Body of pancreas (tissue), 4 donors: ENCODE results near the gene OGG1.

Experiments
- POLR2A ChIP-seq, 3 donors: fragments of 450-650 bp; IDR thresholded peaks; one replicate each; pipeline ENCODE4 v1.6.1; 2016; ENCODE audit warnings: antibody characterized with exemption in 3 of 3, mild to moderate bottlenecking in 2 of 3
- TF ChIP-seq, protein P1 (sequence below), 7 experiments: fragments of 450-650 bp in 4 of 7; fragments of 200-600 bp in 3 of 7; sonication (generic) in 3 of 7; IDR thresholded peaks; one replicate each; pipeline ENCODE4 v1.5.1; 2016 to 2019; ENCODE audit warnings: antibody characterized with exemption in 7 of 7

DNA sequence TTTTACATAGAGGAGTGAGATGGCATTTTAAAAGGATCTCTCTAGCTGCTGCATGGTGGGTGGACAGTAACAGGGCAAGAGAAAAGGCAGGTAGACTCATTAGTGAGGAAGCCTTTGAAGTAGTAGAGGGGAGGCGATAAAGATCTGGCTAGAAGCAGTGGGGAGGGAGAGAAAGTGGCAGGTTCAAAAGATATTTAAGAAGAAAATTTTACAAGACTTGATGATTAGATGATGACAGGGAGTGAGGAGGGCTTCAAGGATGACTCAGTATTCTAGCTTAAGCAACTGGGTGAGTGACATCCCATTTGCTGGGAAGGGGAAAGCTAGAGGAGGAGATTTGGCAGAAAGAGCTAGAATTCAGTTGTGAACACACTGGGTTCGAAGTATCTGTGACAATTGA is 22.0 kb upstream of the OGG1 start:
- no peak for TF ChIP-seq POLR2A (IDR thresholded peaks at IDR 0.05)
- TF ChIP-seq, protein P1, sequence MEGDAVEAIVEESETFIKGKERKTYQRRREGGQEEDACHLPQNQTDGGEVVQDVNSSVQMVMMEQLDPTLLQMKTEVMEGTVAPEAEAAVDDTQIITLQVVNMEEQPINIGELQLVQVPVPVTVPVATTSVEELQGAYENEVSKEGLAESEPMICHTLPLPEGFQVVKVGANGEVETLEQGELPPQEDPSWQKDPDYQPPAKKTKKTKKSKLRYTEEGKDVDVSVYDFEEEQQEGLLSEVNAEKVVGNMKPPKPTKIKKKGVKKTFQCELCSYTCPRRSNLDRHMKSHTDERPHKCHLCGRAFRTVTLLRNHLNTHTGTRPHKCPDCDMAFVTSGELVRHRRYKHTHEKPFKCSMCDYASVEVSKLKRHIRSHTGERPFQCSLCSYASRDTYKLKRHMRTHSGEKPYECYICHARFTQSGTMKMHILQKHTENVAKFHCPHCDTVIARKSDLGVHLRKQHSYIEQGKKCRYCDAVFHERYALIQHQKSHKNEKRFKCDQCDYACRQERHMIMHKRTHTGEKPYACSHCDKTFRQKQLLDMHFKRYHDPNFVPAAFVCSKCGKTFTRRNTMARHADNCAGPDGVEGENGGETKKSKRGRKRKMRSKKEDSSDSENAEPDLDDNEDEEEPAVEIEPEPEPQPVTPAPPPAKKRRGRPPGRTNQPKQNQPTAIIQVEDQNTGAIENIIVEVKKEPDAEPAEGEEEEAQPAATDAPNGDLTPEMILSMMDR (IDR thresholded peaks at IDR 0.05), result no peak
